Activated CD8-positive, alpha-beta memory T cell treated with anti-CD3 and anti-CD28 coated beads for 36 hours (primary cell): ENCODE results near the gene TNP2. TPM values are rescaled to one million over a fixed set of nuclear protein-coding genes. Genes with fewer than 3 reads are reported as not detected.

Source experiments
- CTCF ChIA-PET: fragments of 350-600 bp; sonication (Branson Sonifier 250); formaldehyde crosslinking; loops from one replicate; lab custom pipeline; 2021; ENCODE audit warnings: antibody characterized with exemption; lab: Charles Lee
- POLR2A ChIA-PET: fragments of 350-600 bp; sonication (Branson Sonifier 250); formaldehyde crosslinking; loops from one replicate; lab custom pipeline; 2021; ENCODE audit warnings: antibody characterized with exemption; lab: Charles Lee
- total RNA-seq, 2 experiments: library from RNA; stranded (reverse); gene quantifications; one replicate each; pipeline ENCODE4 v1.2.3, GENCODE V29; 2021

The TNP2 gene
- total RNA-seq, 2 experiments from 2014 or later = not detected

DNA sequence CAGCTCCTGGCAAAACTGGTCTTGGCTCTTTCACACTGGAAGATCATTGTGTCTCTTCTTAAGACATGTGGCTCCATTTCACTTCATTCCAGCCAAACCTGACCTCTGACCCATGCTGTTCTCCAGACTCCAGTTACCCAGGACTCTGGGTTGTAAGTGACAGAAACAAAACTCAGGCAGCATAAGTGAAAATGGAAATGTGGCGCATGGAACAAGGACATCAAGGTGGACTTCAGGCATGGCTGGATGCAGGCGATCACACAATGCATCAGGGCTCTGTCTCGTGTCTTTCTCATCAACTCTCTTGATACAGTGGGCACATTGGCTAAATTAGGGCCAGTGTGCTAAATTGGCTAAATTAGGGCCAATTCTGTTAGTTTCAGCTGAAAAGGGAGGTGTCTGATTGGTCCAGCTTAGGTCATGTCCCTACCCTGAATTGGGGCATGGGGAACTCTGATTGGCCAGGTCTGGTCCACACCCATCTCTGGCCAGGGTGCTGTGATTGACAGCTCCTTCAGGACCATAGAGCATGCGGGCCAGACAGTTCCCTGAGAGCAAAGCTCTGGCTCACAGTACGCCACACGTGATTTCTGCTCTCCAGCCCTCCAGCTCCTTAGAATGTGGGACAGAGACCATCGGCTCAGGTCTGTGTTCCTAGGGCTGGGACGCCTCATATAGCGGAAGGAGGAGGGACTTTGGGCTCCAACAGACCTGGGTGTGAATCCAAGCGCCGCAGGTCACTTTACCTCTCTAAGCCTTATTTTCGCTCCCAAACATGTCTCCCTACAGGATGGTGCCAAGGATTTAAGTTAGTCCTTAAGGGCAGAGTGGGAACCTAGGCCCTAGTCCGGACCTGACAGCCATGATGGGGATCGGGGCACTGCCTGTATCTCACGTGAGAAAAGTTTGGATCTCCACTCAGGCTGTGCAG, 30.6 kb downstream of the TNP2 start:
- ChIA-PET CTCF (no interaction called here), POLR2A (interaction anchor here (0.8 kb wide), 1 partner anchor 8 kb away, joined by 3 read pairs; no protein-coding TSS in a partner anchor)

DNA sequence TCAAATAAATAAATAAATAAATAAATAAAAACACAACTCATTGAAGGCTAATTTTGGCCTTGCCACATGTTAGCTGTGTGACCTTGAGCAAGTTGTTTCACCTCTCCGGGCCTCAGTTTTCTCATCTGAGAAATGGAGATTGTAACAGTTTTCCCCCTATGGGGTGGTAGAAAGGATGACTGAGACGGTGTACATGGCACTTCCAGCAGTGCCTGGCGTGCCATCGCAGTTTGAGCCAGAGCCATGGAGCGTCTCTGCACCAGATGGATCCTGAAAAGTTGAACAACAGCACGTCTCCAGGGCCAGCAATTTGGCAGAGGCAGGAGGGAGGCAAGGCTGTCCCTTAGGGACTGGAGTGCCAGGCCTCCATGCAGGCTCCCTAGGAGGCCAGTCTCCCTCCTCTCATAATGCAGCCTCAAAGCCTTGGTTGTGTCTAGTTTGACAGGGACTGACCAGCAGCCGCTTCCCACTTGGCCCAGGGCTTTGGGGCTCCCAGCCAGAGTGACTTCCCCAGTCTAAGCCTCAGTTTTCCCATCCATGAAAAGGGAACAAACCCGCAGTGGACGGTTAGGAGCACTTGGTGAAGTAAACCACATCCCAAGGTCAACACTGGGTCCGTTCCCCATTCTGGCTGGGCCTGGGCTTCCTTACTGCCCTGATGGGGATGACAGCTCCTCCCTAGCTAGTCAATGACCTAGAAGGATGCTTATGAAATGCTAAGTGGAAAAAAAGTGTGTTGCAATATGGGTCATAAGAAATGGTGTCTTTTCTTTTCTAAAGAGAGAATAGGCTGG, 32.5 kb downstream of the TNP2 start:
- ChIA-PET POLR2A (interaction anchor here (1.2 kb wide), 1 partner anchor 9 kb away, joined by 5 read pairs; no protein-coding TSS in a partner anchor), CTCF (interaction anchor here (0.7 to 2.1 kb wide), 4 partner anchors 10 to 185 kb away, joined by 3 to 9 read pairs (median 5); no protein-coding TSS in a partner anchor)

DNA sequence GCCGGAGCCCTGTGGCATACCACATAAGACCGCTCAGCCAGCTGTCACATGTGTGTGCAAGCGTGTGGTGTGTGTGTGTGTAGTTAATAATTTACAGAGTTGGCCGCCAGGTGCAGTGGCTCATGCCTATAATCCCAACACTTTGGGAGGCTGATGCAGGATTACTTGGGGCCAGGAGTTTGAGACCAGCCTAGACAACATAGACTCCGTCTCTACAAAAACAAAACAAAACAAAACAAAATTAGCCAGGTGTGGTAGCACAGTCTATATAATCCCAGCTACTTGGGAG, 33.5 kb downstream of the TNP2 start:
- CTCF ChIA-PET = interaction anchor here (0.7 to 2.1 kb wide), 4 partner anchors 11 to 271 kb away, joined by 3 to 9 read pairs (median 4); no protein-coding TSS in a partner anchor
- POLR2A ChIA-PET = interaction anchor here (1.2 kb wide), 1 partner anchor 10 kb away, joined by 5 read pairs; no protein-coding TSS in a partner anchor

DNA sequence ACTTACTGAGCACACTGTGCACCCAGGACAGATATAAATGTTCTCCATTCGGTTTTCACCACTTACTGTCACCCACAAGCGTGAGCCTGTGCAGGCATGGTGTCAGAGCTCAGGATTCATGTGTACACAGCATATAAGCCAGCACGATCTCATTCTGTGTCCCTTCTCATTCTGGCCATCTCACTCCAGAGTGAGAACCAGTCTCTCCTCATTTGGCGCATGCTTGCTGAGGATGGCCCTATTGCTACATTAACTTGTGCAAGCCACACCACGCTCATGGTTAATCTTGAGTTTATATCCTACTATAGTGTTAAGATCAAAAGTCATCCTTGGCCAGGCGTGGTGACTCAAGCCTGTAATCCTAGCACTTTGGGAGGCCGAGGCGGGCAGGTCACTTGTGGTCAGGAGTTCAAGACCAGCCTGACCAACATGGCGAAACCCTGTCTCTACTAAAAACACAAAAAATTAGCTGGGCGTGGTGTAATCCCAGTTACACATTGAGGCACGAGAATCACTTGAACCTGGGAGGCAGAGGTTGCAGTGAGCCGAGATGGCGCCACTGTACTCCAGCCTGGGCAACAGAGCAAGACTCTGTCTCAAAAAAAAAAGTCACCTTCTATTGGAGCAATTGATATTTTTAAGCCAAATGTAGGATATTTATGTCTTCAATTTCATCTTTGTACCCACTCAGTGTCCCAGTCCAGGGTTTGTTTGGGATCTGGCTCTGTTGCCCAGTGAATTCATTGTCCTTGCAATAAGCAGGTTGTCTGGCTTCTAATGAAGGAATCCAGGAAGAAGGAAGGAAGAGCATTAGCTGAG, 34.0 kb downstream of the TNP2 start:
- POLR2A ChIA-PET = interaction anchor here (1.0 to 3.3 kb wide), 3 partner anchors 17 to 183 kb away, joined by 5 to 25 read pairs (median 8); partner anchors contain the start of gene SOCS1

DNA sequence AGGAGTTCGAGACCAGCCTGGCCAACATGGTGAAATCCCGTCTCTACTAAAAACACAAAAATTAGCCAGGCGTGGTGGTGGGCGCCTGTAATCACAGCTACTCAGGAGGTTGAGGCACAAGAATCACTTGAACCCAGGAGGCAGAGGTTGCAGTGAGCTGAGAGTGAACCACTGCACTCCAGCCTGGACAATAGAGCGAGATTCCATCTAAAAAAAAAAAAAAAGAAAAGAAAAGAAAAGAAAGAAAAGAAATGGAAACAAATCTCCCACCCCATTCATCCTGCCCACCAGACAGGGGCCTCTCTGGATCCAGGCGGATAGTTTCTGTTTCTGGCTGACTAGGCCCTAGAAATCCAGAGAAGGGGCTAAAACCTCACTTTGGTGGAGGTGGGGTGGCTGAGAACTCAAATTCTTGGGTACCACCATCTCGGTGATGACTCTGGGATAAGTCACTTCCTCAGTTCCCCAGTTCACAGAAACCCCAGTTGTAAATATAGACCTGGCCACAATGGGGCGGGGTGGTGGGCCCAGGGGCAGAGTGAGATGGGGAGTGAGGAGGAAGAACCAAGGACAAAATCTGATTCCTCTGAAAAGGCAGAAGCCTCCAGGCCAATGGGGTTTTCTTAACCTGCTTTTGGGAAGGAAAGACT, 35.3 kb downstream of the TNP2 start:
- POLR2A ChIA-PET = interaction anchor here (0.7 to 3.3 kb wide), 10 partner anchors 10 to 268 kb away, joined by 3 to 25 read pairs (median 6); partner anchors contain the start of gene SOCS1
- CTCF ChIA-PET = interaction anchor here (0.8 to 2.6 kb wide), 7 partner anchors 9 to 245 kb away, joined by 3 to 13 read pairs (median 3); partner anchors contain the start of gene SOCS1

More for the DNA sequence above, 34.0 kb downstream of the TNP2 start:
- CTCF ChIA-PET = interaction anchor here (0.9 to 2.6 kb wide), 4 partner anchors 11 to 271 kb away, joined by 3 to 11 read pairs (median 6); no protein-coding TSS in a partner anchor

DNA sequence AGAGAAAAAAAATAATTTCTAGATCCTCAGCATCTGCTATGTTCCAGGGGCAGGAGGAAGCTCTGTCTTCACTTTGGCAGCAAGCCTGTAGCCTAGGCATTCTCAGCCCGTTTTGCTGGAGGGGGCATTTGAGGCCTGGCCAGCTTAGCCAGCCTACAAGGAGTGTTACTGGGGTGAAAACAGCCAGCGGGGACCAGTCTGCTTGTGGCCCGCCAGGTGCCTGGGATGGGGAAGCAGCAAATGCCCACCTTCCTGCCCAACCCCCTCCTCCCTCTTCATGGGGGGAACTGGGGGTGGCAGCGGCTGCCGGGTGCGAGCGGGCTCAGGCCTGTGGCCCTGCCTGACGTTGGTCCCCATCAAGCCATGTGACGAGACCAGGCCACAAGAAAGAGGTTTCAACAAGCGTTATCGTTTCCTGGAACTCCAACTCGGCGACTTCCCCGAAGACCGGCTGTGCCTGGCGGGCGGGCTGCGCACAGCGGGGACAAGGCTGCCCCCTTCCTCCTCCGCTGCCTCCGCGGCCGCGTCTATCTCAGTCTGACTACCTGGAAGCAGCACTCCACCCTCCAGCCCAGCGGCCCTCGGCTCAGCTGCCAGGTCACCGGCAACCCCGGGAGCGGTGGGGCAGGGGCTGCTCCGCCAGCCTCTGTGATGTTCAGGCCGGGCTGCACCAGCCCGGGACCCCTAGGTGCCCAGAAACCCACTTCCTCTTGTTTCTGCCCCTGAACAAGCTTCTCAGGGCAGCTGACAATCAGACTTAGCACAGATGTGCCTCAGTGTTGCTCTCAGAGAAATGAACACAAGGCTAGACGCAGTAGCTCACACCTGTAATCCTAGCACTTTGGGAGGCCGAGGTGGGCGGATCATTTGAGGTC, 36.0 kb downstream of the TNP2 start:
- POLR2A ChIA-PET = interaction anchor here (0.7 to 3.3 kb wide), 10 partner anchors 9 to 268 kb away, joined by 3 to 25 read pairs (median 6); partner anchors contain the start of gene SOCS1
- CTCF ChIA-PET = interaction anchor here (0.8 to 2.6 kb wide), 6 partner anchors 9 to 138 kb away, joined by 3 to 13 read pairs (median 3); partner anchors contain the start of gene SOCS1

DNA sequence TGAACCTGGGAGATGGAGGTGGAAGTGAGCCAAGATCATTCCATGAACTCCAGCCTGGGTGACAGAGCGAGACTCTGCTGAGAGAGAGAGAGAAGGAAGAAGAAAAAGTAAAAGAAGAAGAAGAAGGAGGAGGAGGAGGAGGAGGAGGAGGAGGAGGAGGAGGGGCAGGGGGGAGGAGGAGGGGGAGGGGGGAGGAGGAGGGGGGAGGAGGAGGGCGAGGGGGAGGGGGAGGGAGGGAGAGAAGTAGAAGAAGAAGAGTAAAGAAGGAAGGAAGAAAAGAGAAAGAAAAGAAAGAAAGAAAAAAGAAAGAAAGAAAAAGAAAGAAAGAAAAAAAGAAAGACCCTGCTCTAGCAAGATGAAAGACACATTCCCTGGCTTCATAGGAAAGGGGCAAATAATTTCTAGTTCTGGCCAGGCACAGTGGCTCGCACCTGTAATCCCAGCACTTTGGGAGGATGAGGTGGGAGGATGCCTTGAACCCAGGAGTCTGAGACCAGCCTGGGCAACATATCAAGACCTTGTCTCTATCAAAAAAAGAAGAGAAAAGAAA, 36.7 kb downstream of the TNP2 start:
- POLR2A ChIA-PET = interaction anchor here (1.7 to 3.3 kb wide), 3 partner anchors 8 to 267 kb away, joined by 5 to 25 read pairs (median 22); partner anchors contain the start of gene SOCS1

DNA sequence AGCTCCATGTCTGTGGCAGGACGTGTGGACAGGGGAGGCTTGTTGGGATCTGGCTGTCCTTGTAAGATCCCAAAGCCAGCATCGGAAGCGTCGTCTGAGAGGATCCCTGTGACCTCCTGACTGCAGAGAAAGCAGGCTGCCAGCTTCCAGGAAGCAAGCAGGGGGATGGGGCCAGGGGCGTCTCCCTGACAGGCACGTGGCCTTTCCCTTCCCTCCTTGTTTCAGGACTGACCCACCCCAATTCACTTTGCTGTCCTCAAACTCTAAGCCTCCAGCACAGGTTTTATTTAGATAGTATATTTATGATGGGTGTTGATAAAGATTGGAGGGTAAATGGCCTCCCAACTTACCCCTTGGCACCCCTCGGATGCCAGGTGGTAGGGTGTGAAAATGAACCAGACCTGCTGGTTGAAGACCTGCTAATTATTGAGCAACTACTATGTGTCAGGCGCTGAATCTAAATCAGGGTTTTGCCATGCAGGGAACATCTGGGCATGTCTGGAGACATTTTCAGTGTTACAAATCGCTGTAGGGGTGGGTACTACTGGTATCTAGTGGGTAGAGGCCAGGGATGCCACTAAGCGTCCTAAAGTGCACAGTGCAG, 37.7 kb downstream of the TNP2 start:
- POLR2A ChIA-PET = interaction anchor here (3.3 kb wide), 1 partner anchor 23 kb away, joined by 25 read pairs; the partner anchor contains the start of gene SOCS1
- CTCF ChIA-PET = no interaction called here

More for the DNA sequence above, 36.7 kb downstream of the TNP2 start:
- CTCF ChIA-PET = interaction anchor here (2.6 kb wide), 1 partner anchor 22 kb away, joined by 11 read pairs; no protein-coding TSS in a partner anchor

DNA sequence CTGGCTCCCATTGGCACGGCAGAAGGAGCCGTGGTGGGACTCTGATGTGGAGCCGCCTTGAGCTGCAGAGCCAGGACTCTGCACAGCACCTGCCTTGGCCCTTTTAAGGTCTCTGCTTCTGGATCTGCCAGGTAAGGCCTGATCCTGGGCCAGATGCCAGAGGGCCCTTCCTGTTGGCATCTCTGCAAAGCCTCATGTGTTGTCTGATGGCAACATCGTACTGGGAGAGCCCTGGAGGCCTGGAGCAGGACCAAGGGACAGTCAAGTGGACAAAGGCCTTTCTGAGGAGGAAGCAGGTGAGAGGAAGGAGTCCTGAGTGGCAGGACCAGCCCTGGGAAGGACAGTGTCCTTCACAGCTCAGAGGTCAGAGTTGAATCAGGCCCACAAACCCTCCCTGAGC, 39.2 kb downstream of the TNP2 start:
- CTCF ChIA-PET = no interaction called here
- POLR2A ChIA-PET = no interaction called here

DNA sequence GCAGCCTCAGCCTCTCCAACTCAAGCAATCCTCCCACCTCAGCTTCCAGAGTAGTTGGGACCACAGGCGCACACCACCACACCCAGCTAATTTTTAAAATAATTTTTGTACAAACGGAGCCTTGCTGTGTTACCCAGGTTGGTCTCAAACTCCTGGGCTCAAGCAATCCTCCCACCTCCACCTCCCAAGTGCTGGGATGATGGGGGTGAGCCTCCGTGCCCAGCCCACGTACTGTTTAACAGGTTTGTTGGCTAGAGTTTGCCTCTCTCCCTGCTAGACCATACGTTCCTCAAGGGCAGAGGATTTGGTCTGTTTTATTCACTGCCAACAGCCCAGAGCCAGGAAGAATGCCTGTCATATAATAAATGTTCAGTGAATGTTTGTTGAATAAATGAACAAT, 39.7 kb downstream of the TNP2 start:
- POLR2A ChIA-PET = no interaction called here
- CTCF ChIA-PET = no interaction called here

DNA sequence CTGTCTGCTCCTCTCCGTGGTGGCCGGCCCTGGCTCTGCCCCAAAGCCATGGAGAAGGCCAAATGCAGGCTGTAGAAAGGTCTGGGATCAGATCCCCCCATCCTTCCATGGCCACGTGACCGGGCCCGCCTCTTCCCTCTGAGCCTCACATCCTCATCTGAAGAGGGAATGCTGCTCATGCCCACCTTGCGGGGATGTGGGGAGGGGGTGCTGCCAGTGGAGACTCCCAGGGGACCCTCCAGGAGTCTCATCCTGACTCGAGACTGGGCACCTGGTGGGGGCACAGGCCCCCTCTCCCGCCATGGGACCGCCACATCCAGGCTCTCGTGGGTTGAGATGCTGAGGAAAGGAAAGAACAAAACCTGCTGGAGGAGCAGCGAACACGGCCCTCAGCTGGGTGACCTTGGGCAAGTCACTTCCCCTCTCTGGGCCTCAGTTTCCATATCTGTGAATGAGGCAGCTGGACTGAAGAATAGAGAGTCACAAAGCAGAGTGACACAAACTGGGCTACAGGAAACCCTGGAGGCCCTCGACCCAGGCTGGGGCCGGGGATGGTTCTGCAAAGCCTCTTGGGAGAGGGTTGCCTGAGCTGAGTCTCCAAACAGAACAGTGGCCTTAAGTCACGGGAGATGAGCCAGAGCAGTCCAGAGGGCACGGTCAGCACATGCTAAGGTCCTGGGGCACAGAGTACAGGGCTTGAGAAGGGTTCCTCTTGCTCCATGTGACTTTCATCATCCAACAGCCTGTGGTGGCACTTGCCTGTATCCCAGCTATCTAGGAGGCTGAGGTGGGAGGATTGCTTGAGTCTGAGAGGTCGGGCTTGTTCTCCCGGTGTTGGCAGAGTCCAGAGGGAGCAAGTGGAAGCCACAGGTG, 43.2 kb downstream of the TNP2 start:
- POLR2A ChIA-PET = interaction anchor here (0.8 to 3.3 kb wide), 11 partner anchors 8 to 560 kb away, joined by 3 to 51 read pairs (median 6); partner anchors contain the start of gene SOCS1

DNA sequence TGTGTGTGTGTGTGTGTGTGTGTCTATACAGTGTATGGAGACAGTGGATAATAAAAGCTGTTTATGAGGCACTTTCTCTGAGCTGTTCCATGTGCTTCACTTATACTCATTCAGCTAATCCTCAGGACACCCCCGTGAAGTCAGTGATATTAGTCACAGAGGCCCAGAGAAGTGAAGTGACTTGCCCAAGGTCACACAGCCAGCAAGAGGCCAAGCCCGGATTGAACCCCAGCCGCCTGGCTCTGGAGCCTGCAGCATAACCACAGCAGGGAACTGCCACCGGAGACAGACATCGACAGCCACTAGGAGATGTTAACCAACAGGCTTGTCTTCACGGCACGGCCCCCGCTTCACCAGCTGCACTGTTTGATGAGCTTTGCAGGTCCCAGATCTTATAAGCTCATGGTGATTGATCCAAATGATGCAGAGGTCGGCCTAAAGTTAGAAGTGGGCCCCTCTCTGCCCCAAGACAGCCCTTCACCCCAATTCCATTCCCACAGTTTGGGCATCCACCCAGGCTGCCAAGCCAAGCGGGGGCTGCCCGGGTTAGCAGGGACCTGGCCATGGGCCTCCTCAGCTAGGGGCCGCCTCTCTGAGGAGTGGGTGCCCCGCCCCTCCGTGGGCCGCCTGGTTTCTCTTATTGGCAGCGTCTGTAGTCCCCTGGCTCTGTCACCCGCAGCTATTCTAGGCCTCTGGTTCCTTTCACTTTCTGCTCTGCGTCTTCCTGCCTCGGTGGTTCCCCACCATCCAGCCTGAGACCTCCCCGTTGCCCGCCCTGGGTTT, 44.0 kb downstream of the TNP2 start:
- ChIA-PET POLR2A (interaction anchor here (0.6 to 3.3 kb wide), 19 partner anchors 8 to 561 kb away, joined by 3 to 51 read pairs (median 5); partner anchors contain the start of gene SOCS1), CTCF (interaction anchor here (0.6 to 4.3 kb wide), 14 partner anchors 9 to 261 kb away, joined by 3 to 28 read pairs (median 4); partner anchors contain the start of gene SOCS1)

More for the DNA sequence above, 43.2 kb downstream of the TNP2 start:
- CTCF ChIA-PET = interaction anchor here (0.9 to 4.3 kb wide), 10 partner anchors 8 to 261 kb away, joined by 3 to 28 read pairs (median 4); partner anchors contain the start of gene SOCS1

DNA sequence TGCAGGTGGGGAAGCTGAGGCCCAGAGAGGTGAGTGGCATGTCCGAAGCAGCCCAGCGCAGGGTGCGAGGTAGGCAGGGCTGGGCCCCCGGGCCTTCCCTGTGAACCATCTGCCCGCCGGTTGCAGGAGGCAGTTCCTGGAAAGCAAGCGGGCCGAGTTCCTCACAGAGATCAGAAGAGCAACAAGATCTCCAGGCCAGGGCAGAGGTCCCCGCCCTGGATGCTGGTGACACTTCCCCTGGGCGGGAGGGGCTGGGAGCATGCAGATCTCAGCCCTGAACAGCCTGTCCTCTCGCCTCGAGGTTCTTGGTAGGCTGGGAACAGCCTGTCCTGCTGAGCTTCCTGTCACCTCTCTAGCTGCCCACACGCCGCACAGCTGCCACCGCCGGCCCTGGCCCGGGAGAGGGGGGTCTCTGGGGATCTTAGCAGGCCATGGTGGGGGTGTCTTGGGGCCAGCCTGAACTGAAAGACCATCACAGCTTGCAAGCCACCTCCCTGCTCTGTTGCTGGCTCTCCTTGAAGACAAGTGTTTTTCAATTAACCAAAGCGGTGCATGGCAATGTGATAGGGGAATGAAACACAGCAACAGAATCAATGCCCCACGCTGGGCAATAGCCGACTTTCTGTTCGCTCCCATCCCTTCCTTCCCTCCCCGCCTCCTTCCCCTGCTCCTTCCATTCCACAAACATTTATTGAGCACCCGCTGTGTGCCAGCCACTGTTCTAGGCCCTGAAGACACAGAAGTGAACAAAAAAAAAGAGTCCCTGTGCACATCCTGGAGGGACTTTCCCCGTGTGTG, 44.8 kb downstream of the TNP2 start:
- ChIA-PET POLR2A (interaction anchor here (0.6 to 3.3 kb wide), 14 partner anchors 9 to 283 kb away, joined by 3 to 51 read pairs (median 6); partner anchors contain the start of gene SOCS1), CTCF (interaction anchor here (0.6 to 4.3 kb wide), 13 partner anchors 9 to 260 kb away, joined by 3 to 28 read pairs (median 4); partner anchors contain the start of gene SOCS1)
